Choroid plexus epithelial cell (primary cell): ENCODE results near the gene SLC24A3.
A peak's percentile ranks its signal among the peaks of the same experiment; 100 is the strongest.

ENCODE experiments used
- DNase-seq: peaks from one replicate; pipeline ENCODE4 v3.0.0-alpha.2; 2010; ENCODE audit warnings: low read depth
- H3K4me3 ChIP-seq: 2 replicates; pipeline ENCODE4 v1.5.1; 2011; ENCODE audit warnings: low read depth, mild to moderate bottlenecking, control low read depth, low read length, moderate library complexity
- CTCF ChIP-seq: conservative IDR thresholded peaks from 2 replicates; pipeline ENCODE4 v1.5.1; 2011; ENCODE audit warnings: low read depth, mild to moderate bottlenecking, control low read depth, inconsistent platforms, low read length, moderate library complexity

Gene SLC24A3

GRCh38 chr20:19411811-19412210 lies 199.4 kb downstream of the SLC24A3 start:
- H3K4me3 ChIP-seq: no peak overlapping the region
- no peak for TF ChIP-seq CTCF
- DNase-seq: peak; percentile 22

GRCh38 chr20:19412254-19412653 lies 199.8 kb downstream of the SLC24A3 start:
- no peak for DNase-seq
- H3K4me3 ChIP-seq: no peak overlapping the region
- TF ChIP-seq CTCF: no peak

DNA sequence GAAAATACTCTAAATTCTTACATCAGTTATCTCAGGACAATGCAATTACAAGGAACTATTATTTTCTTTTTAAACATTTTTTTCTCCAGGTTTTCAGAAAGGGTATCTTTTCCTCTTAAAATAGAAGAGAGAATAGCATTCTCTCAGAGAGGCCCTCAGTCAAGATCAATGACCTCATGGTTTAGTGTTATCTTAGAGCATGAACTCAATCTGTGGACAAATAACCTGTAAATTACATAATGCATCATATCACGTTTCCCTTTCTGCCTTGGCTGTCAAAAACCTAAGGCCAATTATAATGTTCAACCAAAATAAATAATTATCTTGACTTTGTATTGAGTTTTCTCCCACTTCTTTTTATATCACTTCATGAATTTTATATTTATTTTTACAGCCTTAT lies 202.2 kb downstream of the SLC24A3 start:
- H3K4me3 ChIP-seq: no peak overlapping the region
- no peak for DNase-seq
- no peak for TF ChIP-seq CTCF

- no peak overlapping the region for H3K4me3 ChIP-seq
- TF ChIP-seq CTCF: no peak
- no peak for DNase-seq
These were observed 203.3 kb downstream of the SLC24A3 start for GRCh38 chr20:19415786-19416185.

DNA sequence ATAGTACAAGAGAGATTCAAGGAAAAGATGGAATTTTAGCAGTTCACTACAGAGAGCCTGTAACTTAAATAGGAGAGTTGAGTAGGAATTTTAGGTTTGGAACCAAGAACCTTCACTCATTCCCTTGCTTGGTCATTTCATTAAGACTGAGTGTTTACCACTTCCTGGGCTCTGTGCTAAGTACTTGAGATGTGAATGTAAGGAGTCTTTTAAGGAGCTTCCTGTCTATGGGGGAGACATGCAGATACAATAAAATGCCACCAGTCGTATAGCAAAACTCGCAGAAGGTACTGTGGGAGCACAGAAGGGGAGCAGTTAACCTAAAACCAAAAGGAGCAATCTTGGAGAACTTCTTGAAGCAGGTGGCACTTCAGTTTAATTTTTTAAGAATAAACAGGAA lies 204.2 kb downstream of the SLC24A3 start:
- TF ChIP-seq CTCF: no peak
- DNase-seq: no peak
- no peak overlapping the region for H3K4me3 ChIP-seq

GRCh38 chr20:19419396-19419795 lies 207.0 kb downstream of the SLC24A3 start:
- no peak for TF ChIP-seq CTCF
- no peak overlapping the region for H3K4me3 ChIP-seq
- DNase-seq: no peak

- no peak for TF ChIP-seq CTCF
- H3K4me3 ChIP-seq: no peak overlapping the region
- no peak for DNase-seq
These were observed 210.9 kb downstream of the SLC24A3 start for GRCh38 chr20:19423097-19423899.
